B cell (primary cell): ENCODE data around the gene PNPLA5.

Experiments
- CTCF ChIP-seq: fragments of 200-600 bp; IDR thresholded peaks from one replicate; pipeline ENCODE4 v1.8.0; 2022; ENCODE audit warnings: antibody characterized with exemption, mild to moderate bottlenecking
- EZH2 ChIP-seq: IDR thresholded peaks from 2 replicates; pipeline ENCODE4 v1.6.1; 2012; ENCODE audit warnings: borderline replicate concordance, low read depth, mild to moderate bottlenecking, moderate library complexity, low read length; ENCODE audit not compliant: insufficient read depth, poor library complexity, severe bottlenecking

- TF ChIP-seq EZH2 = no peak
- no peak for TF ChIP-seq CTCF
Observed at GRCh38 chr22:43862074-43862881, 29.5 kb downstream of the PNPLA5 start, which contains the start of gene SULT4A1.
